ENCODE results near the gene SF3B5. TPM values are rescaled to one million over a fixed set of nuclear protein-coding genes. Genes with fewer than 3 reads are reported as not detected.
"Not testable (repeated sequence)": the region's sequence is repeated elsewhere in the genome, so short reads cannot be mapped to it uniquely, and the experiment has no call there.

Gene SF3B5
- total and polyA plus RNA-seq, 2 experiments from 2014 or later = 151 to 183 TPM

DNA sequence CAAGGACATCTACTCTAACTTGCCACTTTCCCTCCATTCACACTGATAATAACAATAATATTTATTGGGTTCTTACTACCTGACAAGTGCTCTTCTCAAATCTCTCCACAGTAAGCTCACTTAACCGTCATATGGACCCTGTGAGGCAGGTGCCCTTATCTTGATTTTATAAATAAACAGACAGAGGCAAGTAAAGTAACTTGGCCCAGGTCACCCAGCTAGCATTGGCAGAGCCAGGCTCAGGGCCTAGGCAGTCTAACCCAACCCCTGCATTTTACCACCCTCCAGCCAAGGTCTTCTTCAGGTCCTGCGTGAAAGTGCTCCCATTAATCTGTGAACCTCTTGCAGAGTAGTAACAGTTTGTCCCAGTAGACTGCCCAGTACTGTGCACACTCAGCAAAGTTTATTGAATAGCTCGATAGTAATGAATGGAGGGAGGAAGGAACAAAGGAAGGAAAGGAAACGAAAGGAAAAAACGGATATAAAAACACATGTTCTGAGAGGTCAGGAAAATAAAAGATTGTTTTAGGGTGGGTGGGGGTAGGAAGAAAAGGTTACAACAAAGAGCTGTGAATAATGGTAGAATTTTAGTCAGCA, 38.0 kb upstream of the SF3B5 start:
- Histone ChIP-seq H3K36me3 (ENCODE audit: insufficient read depth) (no peaks in the 10 kb centered on the region), H3F3A (replicated peaks; ENCODE audit: low read depth) (no peaks in the 10 kb centered on the region), H2AFZ (peak overlapping the region; percentile 73; the same call in 1 of the 2 replicates), H3K9me2 (ENCODE audit: insufficient read depth) (no peaks in the 10 kb centered on the region), H4K20me1 (replicated peaks; ENCODE audit: insufficient read depth) (no peaks in the 10 kb centered on the region), H3K27me3 (ENCODE audit: insufficient read depth) (no peaks in the 10 kb centered on the region), H3K4me2 (no peak overlapping the region), H3K27ac (ENCODE audit: low read depth) (no peak overlapping the region), H3K79me2 (replicated peaks; ENCODE audit: insufficient read depth) (no peaks in the 10 kb centered on the region), H3K4me3 (no peak overlapping the region), H3K4me1 (ENCODE audit: insufficient read depth) (no peaks in the 10 kb centered on the region)
- Mint-ChIP-seq H3K36me3 (ENCODE audit: low read depth) (no peaks in the 10 kb centered on the region), H3K27me3 (ENCODE audit: insufficient read depth, low read depth, poor library complexity) (peaks cover 2% of the 10 kb centered on the region), H3K4me1 (no peaks in the 10 kb centered on the region), H3K4me3 (no peak overlapping the region), H3K27ac (no peak overlapping the region), H3K9me3 (no peaks in the 10 kb centered on the region)
- no peak for ATAC-seq
- TF ChIP-seq NANOG (IDR thresholded peaks at IDR 0.05; ENCODE audit: borderline replicate concordance) (no peak), ZNF114 (CRISPR knock-in tag; IDR thresholded peaks at IDR 0.05) (no peak)
- TF ChIP-seq, protein P1, sequence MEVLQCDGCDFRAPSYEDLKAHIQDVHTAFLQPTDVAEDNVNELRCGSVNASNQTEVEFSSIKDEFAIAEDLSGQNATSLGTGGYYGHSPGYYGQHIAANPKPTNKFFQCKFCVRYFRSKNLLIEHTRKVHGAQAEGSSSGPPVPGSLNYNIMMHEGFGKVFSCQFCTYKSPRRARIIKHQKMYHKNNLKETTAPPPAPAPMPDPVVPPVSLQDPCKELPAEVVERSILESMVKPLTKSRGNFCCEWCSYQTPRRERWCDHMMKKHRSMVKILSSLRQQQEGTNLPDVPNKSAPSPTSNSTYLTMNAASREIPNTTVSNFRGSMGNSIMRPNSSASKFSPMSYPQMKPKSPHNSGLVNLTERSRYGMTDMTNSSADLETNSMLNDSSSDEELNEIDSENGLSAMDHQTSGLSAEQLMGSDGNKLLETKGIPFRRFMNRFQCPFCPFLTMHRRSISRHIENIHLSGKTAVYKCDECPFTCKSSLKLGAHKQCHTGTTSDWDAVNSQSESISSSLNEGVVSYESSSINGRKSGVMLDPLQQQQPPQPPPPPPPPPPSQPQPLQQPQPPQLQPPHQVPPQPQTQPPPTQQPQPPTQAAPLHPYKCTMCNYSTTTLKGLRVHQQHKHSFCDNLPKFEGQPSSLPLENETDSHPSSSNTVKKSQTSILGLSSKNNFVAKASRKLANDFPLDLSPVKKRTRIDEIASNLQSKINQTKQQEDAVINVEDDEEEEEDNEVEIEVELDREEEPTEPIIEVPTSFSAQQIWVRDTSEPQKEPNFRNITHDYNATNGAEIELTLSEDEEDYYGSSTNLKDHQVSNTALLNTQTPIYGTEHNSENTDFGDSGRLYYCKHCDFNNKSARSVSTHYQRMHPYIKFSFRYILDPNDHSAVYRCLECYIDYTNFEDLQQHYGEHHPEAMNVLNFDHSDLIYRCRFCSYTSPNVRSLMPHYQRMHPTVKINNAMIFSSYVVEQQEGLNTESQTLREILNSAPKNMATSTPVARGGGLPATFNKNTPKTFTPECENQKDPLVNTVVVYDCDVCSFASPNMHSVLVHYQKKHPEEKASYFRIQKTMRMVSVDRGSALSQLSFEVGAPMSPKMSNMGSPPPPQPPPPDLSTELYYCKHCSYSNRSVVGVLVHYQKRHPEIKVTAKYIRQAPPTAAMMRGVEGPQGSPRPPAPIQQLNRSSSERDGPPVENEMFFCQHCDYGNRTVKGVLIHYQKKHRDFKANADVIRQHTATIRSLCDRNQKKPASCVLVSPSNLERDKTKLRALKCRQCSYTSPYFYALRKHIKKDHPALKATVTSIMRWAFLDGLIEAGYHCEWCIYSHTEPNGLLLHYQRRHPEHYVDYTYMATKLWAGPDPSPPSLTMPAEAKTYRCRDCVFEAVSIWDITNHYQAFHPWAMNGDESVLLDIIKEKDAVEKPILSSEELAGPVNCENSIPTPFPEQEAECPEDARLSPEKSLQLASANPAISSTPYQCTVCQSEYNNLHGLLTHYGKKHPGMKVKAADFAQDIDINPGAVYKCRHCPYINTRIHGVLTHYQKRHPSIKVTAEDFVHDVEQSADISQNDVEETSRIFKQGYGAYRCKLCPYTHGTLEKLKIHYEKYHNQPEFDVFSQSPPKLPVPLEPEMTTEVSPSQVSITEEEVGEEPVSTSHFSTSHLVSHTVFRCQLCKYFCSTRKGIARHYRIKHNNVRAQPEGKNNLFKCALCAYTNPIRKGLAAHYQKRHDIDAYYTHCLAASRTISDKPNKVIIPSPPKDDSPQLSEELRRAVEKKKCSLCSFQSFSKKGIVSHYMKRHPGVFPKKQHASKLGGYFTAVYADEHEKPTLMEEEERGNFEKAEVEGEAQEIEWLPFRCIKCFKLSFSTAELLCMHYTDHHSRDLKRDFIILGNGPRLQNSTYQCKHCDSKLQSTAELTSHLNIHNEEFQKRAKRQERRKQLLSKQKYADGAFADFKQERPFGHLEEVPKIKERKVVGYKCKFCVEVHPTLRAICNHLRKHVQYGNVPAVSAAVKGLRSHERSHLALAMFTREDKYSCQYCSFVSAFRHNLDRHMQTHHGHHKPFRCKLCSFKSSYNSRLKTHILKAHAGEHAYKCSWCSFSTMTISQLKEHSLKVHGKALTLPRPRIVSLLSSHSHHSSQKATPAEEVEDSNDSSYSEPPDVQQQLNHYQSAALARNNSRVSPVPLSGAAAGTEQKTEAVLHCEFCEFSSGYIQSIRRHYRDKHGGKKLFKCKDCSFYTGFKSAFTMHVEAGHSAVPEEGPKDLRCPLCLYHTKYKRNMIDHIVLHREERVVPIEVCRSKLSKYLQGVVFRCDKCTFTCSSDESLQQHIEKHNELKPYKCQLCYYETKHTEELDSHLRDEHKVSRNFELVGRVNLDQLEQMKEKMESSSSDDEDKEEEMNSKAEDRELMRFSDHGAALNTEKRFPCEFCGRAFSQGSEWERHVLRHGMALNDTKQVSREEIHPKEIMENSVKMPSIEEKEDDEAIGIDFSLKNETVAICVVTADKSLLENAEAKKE (CRISPR knock-in tag; IDR thresholded peaks at IDR 0.05) = no peak
- no peak for DNase-seq (ENCODE audit: low spot score)

DNA sequence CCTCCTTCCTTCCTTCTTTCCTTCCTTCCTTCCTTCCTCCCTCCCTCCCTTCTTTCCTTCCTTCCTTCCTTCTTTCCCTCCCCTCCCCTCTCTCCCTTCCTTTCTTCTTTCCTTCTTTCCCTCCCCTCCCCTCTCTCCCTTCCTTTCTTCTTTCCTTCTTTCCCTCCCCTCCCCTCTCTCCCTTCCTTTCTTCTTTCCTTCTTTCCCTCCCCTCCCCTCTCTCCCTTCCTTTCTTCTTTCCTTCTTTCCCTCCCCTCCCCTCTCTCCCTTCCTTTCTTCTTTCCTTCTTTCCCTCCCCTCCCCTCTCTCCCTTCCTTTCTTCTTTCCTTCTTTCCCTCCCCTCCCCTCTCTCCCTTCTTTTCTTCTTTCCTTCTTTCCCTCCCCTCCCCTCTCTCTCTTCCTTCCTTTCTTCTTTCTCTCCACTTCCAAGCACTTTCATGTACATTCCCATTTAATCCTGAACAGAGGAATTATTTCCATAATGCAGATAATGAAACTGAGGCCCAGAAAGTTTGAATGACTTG, 36.9 kb upstream of the SF3B5 start:
- not testable (repeated sequence) for H3K9me3 Mint-ChIP-seq; H3F3A ChIP-seq (replicated peaks; ENCODE audit: low read depth); H3K36me3 Mint-ChIP-seq (ENCODE audit: low read depth)

More for the DNA sequence above, 36.9 kb upstream of the SF3B5 start:
- DNase-seq (ENCODE audit: low spot score); H3K4me1 Mint-ChIP-seq; H3K4me1 ChIP-seq (ENCODE audit: insufficient read depth); H3K4me2 ChIP-seq; H4K20me1 ChIP-seq (replicated peaks; ENCODE audit: insufficient read depth); ATAC-seq; H3K27ac Mint-ChIP-seq; H3K36me3 ChIP-seq (ENCODE audit: insufficient read depth); H3K27me3 Mint-ChIP-seq (ENCODE audit: insufficient read depth, low read depth, poor library complexity); H3K27me3 ChIP-seq (ENCODE audit: insufficient read depth); H3K79me2 ChIP-seq (replicated peaks; ENCODE audit: insufficient read depth); H3K4me3 ChIP-seq; H3K9me2 ChIP-seq (ENCODE audit: insufficient read depth); H3K4me3 Mint-ChIP-seq; H3K27ac ChIP-seq (ENCODE audit: low read depth); H2AFZ ChIP-seq: not testable (repeated sequence)

Measured in GM23338 (cell line).